Pancreas (tissue), 10 donors: Measurements from ENCODE around the gene WBP4. TPM values are rescaled to one million over a fixed set of nuclear protein-coding genes. Genes with fewer than 3 reads are reported as not detected.
A peak's percentile ranks its signal among the peaks of the same experiment; 100 is the strongest.

ENCODE experiments used
- ATAC-seq, 4 donors: fragments of 200-7000 bp; cut with Tn5 transposase; one replicate each; pipeline versions ENCODE4 v1.8.0 to v1.9.1; 2020; ENCODE audit warnings: mild to moderate bottlenecking in 4 of 4, moderate library complexity in 4 of 4
- DNase-seq, 6 donors: peaks; one replicate each; pipeline ENCODE4 v3.0.0-alpha.2; 2020
- FAIRE-seq: peaks from 2 replicates; lab custom pipeline; 2012; peaks lifted over from hg19 to GRCh38; lab: Jason Lieb, UNC
- H3K27ac ChIP-seq, 4 donors: fragments of 200-600 bp; sonication (generic); 1 replicate in 3 of 4; 2 replicates in 1 of 4; pipeline versions ENCODE4 v1.5.0 to v1.8.0; 2020
- H3K27me3 ChIP-seq, 4 donors: fragments of 200-600 bp; one replicate each; pipeline ENCODE4 v1.8.0; 2021
- H3K36me3 ChIP-seq, 3 donors: fragments of 200-600 bp; sonication (generic) in 1 of 3; one replicate each; pipeline versions ENCODE4 v1.5.0 to v1.8.0; 2020 to 2021
- H3K4me1 ChIP-seq, 3 donors: fragments of 200-600 bp; one replicate each; pipeline ENCODE4 v1.8.0; 2021
- H3K4me3 ChIP-seq, 4 donors: fragments of 200-600 bp; sonication (generic) in 2 of 4; one replicate each; pipeline versions ENCODE4 v1.5.0 to v1.8.0; 2020 to 2021
- H3K9me3 ChIP-seq, 4 donors: fragments of 200-600 bp; one replicate each; pipeline ENCODE4 v1.8.0; 2021
- CTCF ChIP-seq, 4 donors: fragments of 200-600 bp; sonication (generic) in 3 of 4; IDR thresholded peaks; one replicate each; pipeline versions ENCODE4 v1.5.0 to v1.8.0; 2021; ENCODE audit warnings: antibody characterized with exemption in 4 of 4
- WGBS, 2 donors: extraction: QIAGEN DNeasy Blood & Tissue Kit; methylation state at CpG; one replicate each; pipeline ENCODE4 v1.1.7; 2013; 5-methylcytosine and 5-hydroxymethylcytosine counted together
- intact Hi-C, 3 donors: fragments of 100-400 bp; cut with DNase I; formaldehyde crosslinking; loops; one replicate each; pipeline versions ENCODE4 v1.11.1 to v1.14.2; 2022
- polyA plus RNA-seq, 2 donors: library from polyadenylated mRNA; stranded (reverse); fragments of 200-250 nt; gene quantifications; one replicate each; pipeline ENCODE4 v1.2.3, GENCODE V29; 2013
- total RNA-seq, 6 donors: library from RNA; stranded (reverse); fragmentation: NEBNext Ultra II Directional in 4 of 6; extraction: Animal tissue kit (Norgen Biotek cat#: 25700) in 4 of 6; gene quantifications; one replicate each; pipeline versions ENCODE4 v1.2.1 to v1.2.4, GENCODE V29; 2021 to 2023
- donor health status: healthy with polysubstance abuse.
- donor health status: DM: no; HTN: no; CAD: no; lungs with moderate emphysema.
- donor health status: DM: no; HTN: no; CAD: no.
- donor health status: control.
- donor health status: control.
- donor health status: Bipolar disorder and iron deficiency.
- donor health status: DM: yes; HTN: yes; CAD: no.
- donor health status: DM: no; HTN: no; CAD: no.
- donor health status: DM: no; HTN: no; CAD: no.
- donor health status: DM: yes; HTN: yes; CAD: no.

WBP4 gene
- total RNA-seq (1 to 10 TPM; 2.1 to 5.4 (median 3.0) TPM), polyA plus RNA-seq (10 to 100 TPM in 1 of 2 donors, 1 to 10 TPM in 1; 5.1 to 12.2 TPM)

GRCh38 chr13:41061075-41061913, at the start of gene WBP4:
WBP4 (plus strand) TSS chr13:41061509; CDS start chr13:41061674, 165 bp downstream.
- Histone ChIP-seq H3K27me3 (no peaks in the 10 kb centered on the region), H3K4me3 (peak within 1 kb of the TSS; percentile 51 to 81 (median 74)), H3K9me3 (no peaks in the 10 kb centered on the region), H3K4me1 (peaks cover 9 to 43% (median 33%) of the 10 kb centered on the region in 3 donors), H3K36me3 (peaks cover 0 to 12% (median 4%) of the 10 kb centered on the region in 3 donors), H3K27ac (peak within 1 kb of the TSS; percentile 94 to 97 (median 95))
- FAIRE-seq (no peak), ATAC-seq (peak; percentile 77 to 86 (median 80)), DNase-seq (peak; percentile 93 to 97 (median 94))
- intact Hi-C loops: no loop called here
- TF ChIP-seq CTCF (IDR thresholded peaks at IDR 0.05): no peak
- 0% methylated on average over 51 to 71 of the region's 71 CpGs for WGBS, 2 donors

GRCh38 chr13:41012536-41012935, 48.8 kb upstream of the WBP4 start:
- FAIRE-seq (no peak), ATAC-seq (no peak), DNase-seq (no peak)
- H3K4me3 ChIP-seq: no peak overlapping the region
- H3K4me1 ChIP-seq: peaks cover 12 to 78% (median 40%) of the 10 kb centered on the region in 3 donors
- intact Hi-C loops: no loop called here
- 81 to 88% methylated on average over 2 of the region's 2 CpGs for WGBS, 2 donors
- H3K27ac ChIP-seq: no peak overlapping the region
- H3K36me3 ChIP-seq: no peaks in the 10 kb centered on the region
- no peaks in the 10 kb centered on the region for H3K27me3 ChIP-seq
- no peaks in the 10 kb centered on the region for H3K9me3 ChIP-seq
- no peak for TF ChIP-seq CTCF (IDR thresholded peaks at IDR 0.05)

- 76 to 87% methylated on average over 2 of the region's 2 CpGs for WGBS, 2 donors
- TF ChIP-seq CTCF (IDR thresholded peaks at IDR 0.05): no peak
- ATAC-seq (no peak), DNase-seq (no peak), FAIRE-seq (peak; percentile 51)
- no peaks in the 10 kb centered on the region for H3K27me3 ChIP-seq
- H3K27ac ChIP-seq: no peak overlapping the region
- peaks cover 5 to 65% (median 29%) of the 10 kb centered on the region in 3 donors for H3K4me1 ChIP-seq
- no peaks in the 10 kb centered on the region for H3K36me3 ChIP-seq
- H3K4me3 ChIP-seq: no peak overlapping the region
- intact Hi-C loops: no loop called here
- H3K9me3 ChIP-seq: no peaks in the 10 kb centered on the region
These were observed 47.5 kb upstream of the WBP4 start for GRCh38 chr13:41013835-41014234.

- no peak for DNase-seq
- no peak for ATAC-seq
- Histone ChIP-seq H3K9me3 (no peaks in the 10 kb centered on the region), H3K4me1 (peaks cover 6 to 59% (median 34%) of the 10 kb centered on the region in 3 donors), H3K27ac (peak overlapping the region in 2 of 4 donors; percentile 39 to 95), H3K4me3 (no peak overlapping the region), H3K36me3 (no peaks in the 10 kb centered on the region), H3K27me3 (no peaks in the 10 kb centered on the region)
- no peak for FAIRE-seq
- intact Hi-C loops: no loop called here
- TF ChIP-seq CTCF (IDR thresholded peaks at IDR 0.05): no peak
- WGBS, 2 donors: 78 to 79% methylated on average over 6 of the region's 6 CpGs
These were observed 45.4 kb upstream of the WBP4 start for GRCh38 chr13:41015920-41016319.
